ENCODE results near the gene BAIAP2. TPM values are rescaled to one million over a fixed set of nuclear protein-coding genes. Genes with fewer than 3 reads are reported as not detected.
"Not testable (repeated sequence)": the region's sequence is repeated elsewhere in the genome, so short reads cannot be mapped to it uniquely, and the experiment has no call there.

The BAIAP2 gene
- total RNA-seq, 1 donor from 2014 or later: 57.7 TPM

DNA sequence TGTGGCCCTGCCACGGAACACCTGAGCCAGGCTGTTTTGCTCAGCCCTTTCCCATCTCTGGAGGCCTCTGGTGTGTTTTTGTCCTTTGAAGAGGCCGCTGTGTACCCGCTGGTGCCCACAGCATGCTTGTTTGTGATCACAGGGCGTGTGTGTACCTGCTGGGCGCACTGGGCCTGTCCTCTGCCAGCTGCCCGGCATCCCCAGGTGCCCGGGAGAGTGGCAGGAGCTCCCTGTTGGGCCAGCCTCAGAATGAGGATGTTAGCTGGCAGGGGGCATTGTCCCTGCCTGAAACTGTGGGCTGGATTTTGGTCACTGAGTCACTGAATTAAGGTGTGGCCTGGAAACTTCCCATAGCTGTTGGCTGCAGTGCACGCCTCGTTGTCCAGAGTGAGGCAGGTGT, 31.1 kb downstream of the BAIAP2 start:
- no peak for DNase-seq (ENCODE audit: low read depth in 2 of 2)

DNA sequence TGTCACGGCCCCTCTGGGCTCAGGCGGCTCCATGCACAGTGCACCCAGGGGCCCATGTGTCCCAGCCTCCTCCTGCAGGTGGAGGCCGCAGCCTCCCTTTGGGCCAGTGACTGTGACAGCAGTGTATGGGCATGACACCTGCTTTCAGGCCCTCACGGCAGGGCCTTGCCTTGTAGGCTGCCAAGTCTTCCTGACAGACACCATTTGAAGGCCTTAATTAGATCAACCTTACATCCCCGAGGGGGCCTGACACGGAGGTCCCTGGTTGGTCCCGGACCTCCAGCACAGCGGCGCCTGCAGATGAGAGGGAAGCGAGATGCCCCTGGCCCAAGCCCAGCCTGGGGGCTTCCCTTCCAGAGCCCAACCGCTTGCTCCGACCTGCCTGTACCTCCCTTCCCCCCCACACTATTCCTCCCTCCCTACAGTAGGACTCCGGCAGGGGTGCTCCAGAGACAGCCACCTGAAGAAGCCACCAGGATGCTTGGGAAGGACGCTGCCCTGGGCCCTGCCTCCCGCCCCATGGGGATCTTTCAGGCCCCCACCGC, 31.9 kb downstream of the BAIAP2 start:
- DNase-seq (ENCODE audit: low read depth in 2 of 2): no peak

GRCh38 chr17:81067391-81067811, 32.5 kb downstream of the BAIAP2 start:
- DNase-seq (ENCODE audit: low read depth in 2 of 2): no peak

- DNase-seq (ENCODE audit: low read depth in 2 of 2): no peak
Observed at GRCh38 chr17:81068411-81069134, 33.6 kb downstream of the BAIAP2 start.

GRCh38 chr17:81069135-81069645, 34.2 kb downstream of the BAIAP2 start:
- DNase-seq (ENCODE audit: low read depth in 2 of 2): no peak

- DNase-seq (ENCODE audit: low read depth in 2 of 2): no peak
Observed at GRCh38 chr17:81070541-81071246, 35.7 kb downstream of the BAIAP2 start.

GRCh38 chr17:81071761-81072741, 37.1 kb downstream of the BAIAP2 start:
- DNase-seq (ENCODE audit: low read depth in 2 of 2): no peak

DNA sequence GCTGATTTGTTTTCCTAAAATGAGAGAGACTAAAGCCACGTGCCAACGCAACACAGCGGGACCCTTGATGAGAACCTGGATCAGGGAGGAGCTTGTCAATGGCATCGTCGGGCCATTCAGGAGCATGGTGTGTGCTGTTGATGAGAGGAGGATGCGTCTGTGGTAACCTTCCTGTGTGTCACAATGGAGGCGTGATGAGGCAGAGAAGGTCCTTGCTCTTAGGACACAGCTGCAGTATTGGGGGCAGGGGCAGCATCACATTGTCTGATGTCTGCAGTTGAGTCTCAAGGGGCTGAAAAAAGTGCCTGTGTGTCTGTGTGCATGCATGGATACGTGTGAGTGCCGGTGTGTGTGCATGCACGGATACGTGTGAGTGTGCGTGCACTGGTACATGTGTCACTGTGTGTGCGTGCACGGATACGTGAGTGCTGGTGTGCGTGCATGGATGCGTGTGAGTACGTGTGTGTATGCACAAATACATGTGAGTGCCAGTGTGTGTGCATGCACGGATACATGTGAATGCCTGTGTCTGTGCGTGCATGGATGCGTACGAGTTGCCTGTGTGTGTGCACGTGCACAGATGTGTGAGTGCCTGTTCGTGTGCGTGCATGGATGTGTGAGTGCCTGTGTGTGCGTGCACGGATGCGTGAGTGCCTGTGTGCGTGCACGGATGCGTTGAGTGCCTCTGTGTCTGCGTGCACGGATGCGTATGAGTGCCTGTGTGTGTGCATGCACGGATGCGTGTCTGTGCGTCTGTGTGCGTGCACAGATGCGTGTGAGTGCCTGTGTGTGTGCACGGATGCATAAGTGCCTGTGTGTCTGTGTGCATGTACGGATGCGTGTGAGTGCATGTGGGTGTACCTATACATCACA, 39.3 kb downstream of the BAIAP2 start:
- no peak for DNase-seq (ENCODE audit: low read depth in 2 of 2)

DNA sequence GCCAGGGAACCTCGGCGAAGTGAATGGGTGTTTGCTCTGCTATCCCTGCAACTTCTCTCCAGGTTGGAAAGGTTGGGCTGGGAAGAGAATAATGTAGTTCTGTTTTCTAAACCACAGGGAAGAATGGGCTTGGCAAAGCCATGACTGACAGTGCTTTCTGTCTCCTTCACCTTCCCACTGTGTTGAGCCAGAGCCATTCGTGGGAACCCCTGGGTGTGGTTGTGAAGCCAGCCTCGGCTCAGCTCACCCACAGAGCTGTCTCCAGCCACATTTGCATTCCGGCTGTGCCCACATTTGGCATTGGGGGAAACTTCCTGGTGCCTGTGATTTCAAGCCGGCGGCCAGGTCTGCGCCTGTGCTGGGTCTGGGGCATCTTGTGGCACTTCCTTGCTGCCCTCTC, 39.9 kb downstream of the BAIAP2 start:
- DNase-seq (ENCODE audit: low read depth in 2 of 2): no peak

GRCh38 chr17:81075307-81075706, 40.4 kb downstream of the BAIAP2 start:
- DNase-seq (ENCODE audit: low read depth in 2 of 2): no peak

DNA sequence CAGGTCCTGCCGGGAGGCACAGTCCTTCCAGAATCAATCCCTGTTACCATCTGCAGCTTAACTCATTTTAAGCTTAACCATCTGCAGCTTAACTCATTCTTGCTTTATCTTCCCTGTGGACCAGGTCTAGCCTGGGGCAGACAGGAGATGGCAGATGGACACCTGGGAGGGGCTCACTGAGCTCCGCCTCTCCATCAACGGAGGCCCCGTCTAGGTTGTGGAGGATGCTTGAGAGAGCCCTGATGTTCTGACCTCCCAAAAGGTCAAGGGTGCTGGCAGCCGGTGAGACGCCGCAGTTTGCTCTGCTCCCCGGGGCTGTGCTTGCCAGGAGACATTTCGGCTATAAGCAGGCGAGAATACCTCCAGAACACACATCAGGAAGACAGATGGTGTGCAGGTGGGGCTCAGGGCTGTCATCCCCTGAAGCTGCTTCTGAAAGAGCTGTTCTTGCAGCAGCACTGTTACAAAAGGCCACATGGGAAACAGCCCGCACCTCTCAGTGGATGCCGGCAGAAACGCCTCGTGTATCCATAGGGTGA, 41.3 kb downstream of the BAIAP2 start:
- DNase-seq (ENCODE audit: low read depth in 2 of 2): no peak

DNA sequence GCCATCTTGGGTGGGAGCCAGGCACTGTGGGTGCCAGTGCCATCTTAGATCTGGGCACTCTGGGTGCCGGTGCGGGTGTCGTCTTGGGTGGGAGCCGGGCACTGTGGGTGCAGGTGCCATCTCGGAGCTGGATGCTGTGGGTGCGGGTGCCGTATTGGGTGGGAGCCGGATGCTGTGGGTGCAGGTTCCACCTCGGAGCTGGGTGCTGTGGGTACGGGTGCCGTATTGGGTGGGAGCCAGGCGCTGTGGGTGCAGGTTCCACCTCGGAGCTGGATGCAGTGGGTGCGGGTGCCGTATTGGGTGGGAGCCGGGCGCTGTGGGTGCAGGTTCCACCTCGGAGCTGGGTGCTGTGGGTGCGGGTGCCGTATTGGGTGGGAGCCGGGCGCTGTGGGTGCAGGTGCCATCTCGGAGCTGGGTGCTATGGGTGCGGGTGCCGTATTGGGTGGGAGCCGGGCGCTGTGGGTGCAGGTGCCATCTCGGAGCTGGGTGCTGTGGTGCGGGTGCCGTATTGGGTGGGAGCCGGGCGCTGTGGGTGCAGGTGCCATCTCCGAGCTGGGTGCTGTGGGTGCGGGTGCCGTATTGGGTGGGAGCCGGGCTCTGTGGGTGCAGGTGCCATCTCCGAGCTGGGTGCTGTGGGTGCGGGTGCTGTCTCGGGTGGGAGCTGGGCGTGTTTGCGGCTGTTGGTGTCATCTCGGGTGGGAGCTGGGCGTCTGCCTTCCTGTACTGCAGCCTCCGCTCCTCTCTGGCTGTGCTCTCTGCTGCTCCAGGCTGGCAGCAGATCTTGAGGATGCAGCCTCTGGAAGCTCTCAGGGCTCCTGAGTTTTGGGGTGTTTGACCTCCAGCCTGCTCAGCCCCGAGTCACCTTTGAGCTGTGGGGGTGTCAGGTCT, 43.3 kb downstream of the BAIAP2 start:
- DNase-seq (ENCODE audit: low read depth in 2 of 2): not testable (repeated sequence)

DNA sequence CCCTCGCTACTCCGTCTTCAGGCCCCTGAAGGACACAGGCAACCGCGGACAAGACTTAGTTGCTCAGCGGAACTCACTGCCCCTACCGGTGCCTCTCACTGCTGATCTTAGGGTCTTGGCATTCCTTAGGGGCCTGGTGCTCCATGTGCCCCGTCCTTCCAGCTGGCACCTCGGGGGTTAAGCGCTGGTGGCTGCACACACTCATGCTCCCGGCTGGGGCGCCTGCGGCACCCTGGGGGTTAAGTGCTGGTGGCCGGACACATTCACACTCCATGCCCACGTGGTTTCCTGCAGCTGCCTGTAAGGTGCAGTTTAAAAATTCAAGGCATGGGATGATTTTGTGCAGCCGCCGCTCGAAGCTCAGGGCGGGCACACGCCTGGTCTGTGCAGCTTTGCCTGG, 45.1 kb downstream of the BAIAP2 start:
- no peak for DNase-seq (ENCODE audit: low read depth in 2 of 2)

DNA sequence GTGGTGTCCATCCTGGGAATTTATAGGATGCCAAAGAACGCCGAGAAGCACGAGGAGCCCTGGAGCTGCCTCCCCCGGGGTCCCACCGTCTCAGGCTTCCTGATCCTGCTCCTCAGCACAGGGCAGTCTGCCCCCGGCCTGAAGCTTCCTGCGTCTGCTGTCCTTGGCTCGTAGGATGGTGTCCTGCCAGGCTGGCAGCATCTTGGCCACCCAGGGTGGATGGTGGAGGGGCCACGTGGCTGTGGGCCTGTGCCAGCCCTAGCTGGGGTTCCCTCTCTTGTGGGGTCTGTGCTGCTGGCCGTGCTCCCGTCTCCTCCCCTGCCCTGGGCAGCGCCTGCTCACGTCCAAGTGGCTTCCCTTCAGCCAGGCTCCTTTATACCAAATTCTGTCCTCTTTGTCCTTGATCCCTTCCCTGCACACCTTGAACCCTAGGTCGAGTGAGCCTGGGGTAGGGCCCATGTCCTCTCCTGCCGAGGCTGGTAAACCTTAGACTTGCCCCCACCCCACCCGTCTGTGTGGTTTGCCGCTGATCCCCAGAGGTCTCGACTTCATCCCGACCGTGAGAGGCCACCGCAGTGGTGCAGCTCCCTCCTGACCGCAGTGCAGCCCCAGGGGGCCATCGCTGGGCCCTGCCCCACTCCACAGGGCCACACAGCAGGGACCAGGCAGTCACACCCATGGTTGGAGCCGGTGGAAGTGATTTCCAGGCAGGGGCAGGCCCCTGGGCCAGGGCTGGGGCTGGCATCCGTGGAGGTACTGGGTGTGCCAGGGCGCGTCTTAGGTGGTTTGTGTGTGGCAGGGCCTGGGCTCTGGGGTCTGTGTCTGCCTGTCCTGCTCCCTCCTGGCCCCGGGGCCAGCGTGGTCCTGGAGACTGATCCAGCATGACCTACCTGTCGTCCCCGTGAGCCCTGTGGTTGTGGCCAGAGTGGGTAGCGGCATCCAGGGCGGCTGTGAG, 46.5 kb downstream of the BAIAP2 start:
- DNase-seq (ENCODE audit: low read depth in 2 of 2): no peak

DNA sequence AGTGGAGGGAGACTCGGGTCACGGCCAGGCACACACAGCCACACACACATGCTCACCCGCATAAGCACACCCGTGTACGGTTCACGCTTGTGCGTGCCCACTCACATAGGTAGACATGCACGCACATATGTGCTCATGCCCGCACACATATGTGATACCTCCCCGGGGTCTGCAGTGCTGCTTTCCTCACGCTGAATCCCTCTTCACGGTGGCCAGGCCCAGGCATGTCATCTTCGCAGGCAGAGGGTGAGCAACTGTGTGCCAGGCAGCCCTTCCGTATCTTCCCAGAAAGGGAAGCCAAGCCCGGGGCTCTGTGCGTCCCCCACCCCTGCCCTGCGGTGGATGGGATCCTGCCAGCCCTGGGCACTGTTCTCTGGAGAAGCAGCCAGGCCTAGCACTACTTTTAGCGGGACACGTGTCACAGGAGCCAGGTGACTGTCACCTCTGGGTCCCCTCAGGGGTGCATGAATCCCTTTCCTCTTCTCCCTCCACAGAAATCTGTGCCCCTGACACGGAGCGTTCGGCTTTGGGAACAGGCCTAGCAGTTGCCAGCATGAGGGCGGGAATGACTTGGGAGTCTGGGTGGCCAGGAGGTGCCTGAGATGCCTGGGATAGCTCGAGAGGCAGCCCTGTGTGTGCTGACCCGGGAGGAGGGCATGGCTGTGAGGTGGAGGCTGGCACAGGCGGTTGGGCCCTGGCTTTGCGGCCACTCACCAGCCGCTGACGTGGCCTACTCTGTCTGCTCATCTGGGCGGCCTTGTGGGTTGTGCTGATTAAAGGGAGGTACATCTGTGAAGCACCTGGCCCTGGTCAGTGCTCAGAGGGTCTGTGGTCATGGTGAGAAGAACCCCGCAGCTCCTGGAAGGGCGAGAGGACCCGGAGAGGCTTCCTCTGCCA, 47.5 kb downstream of the BAIAP2 start:
- DNase-seq (ENCODE audit: low read depth in 2 of 2): no peak

- peak; percentile 35 to 93 for DNase-seq (ENCODE audit: low read depth in 2 of 2)
Observed at GRCh38 chr17:81083125-81083765, 48.3 kb downstream of the BAIAP2 start.

Measured in lung microvascular endothelial cell (primary cell).